Amniotic stem cell (primary cell): ENCODE results near the gene XRCC5.
"Not testable (repeated sequence)": the region's sequence is repeated elsewhere in the genome, so short reads cannot be mapped to it uniquely, and the experiment has no call there.

Experiments used
- DNase-seq: peaks from one replicate; lab custom pipeline; 2025; lab: John Stamatoyannopoulos, UW

Gene XRCC5

GRCh38 chr2:216202626-216203250 lies 93.6 kb downstream of the XRCC5 start:
- no peak for DNase-seq

- DNase-seq: no peak
Observed at GRCh38 chr2:216205486-216205885, 96.3 kb downstream of the XRCC5 start.

- DNase-seq: no peak
Observed at GRCh38 chr2:216206041-216206703, 97.0 kb downstream of the XRCC5 start.

GRCh38 chr2:216206821-216207220 lies 97.7 kb downstream of the XRCC5 start:
- DNase-seq: no peak

- DNase-seq: not testable (repeated sequence)
Observed at GRCh38 chr2:216208661-216209060, 99.5 kb downstream of the XRCC5 start.

- no peak for DNase-seq
Observed at GRCh38 chr2:216210701-216211540, 101.8 kb downstream of the XRCC5 start.

- DNase-seq: no peak
Observed at GRCh38 chr2:216211614-216212145, 102.5 kb downstream of the XRCC5 start.

- DNase-seq: no peak
Observed at GRCh38 chr2:216214768-216215167, 105.6 kb downstream of the XRCC5 start.

GRCh38 chr2:216215658-216216390 lies 106.7 kb downstream of the XRCC5 start:
- DNase-seq: no peak

GRCh38 chr2:216216951-216217903 lies 108.1 kb downstream of the XRCC5 start:
- DNase-seq: peak; percentile 25

GRCh38 chr2:216217904-216218260 lies 108.7 kb downstream of the XRCC5 start:
- no peak for DNase-seq

- DNase-seq: no peak
Observed at GRCh38 chr2:216219861-216220260, 110.7 kb downstream of the XRCC5 start.

GRCh38 chr2:216220976-216221375 lies 111.8 kb downstream of the XRCC5 start:
- no peak for DNase-seq

GRCh38 chr2:216221811-216222210 lies 112.7 kb downstream of the XRCC5 start:
- no peak for DNase-seq

GRCh38 chr2:216222650-216223352 lies 113.7 kb downstream of the XRCC5 start:
- DNase-seq: no peak

- DNase-seq: no peak
Observed at GRCh38 chr2:216224388-216224787, 115.2 kb downstream of the XRCC5 start.

GRCh38 chr2:216229277-216229914 lies 120.2 kb downstream of the XRCC5 start:
- no peak for DNase-seq

GRCh38 chr2:216231867-216232266 lies 122.7 kb downstream of the XRCC5 start:
- DNase-seq: no peak

GRCh38 chr2:216232721-216233120 lies 123.6 kb downstream of the XRCC5 start:
- DNase-seq: no peak
